HUDEP-2 (cell line): ENCODE measurements around the gene KRTAP10-5.
"Not testable (repeated sequence)": the region's sequence is repeated elsewhere in the genome, so short reads cannot be mapped to it uniquely, and the experiment has no call there.

Source experiments
- DNase-seq, 76 experiments: peaks; one replicate each; lab custom pipeline; 2025; ENCODE audit not compliant: unreplicated experiment in 76 of 76; lab: John Stamatoyannopoulos, UW

The KRTAP10-5 gene

GRCh38 chr21:44572959-44573583 lies 7.3 kb downstream of the KRTAP10-5 start:
- no peak for DNase-seq

- no peak for DNase-seq
Measured at GRCh38 chr21:44571844-44572782, 8.3 kb downstream of the KRTAP10-5 start.

GRCh38 chr21:44571296-44571695 lies 9.1 kb downstream of the KRTAP10-5 start:
- no peak for DNase-seq

- DNase-seq = no peak
Measured at GRCh38 chr21:44569861-44570517, 10.4 kb downstream of the KRTAP10-5 start.

GRCh38 chr21:44568667-44569556 lies 11.5 kb downstream of the KRTAP10-5 start:
- no peak for DNase-seq

GRCh38 chr21:44568261-44568660 lies 12.1 kb downstream of the KRTAP10-5 start:
- no peak for DNase-seq

GRCh38 chr21:44567481-44568171 lies 12.8 kb downstream of the KRTAP10-5 start:
- DNase-seq = no peak

GRCh38 chr21:44566403-44566802 lies 14.0 kb downstream of the KRTAP10-5 start:
- DNase-seq = no peak

GRCh38 chr21:44564886-44565598 lies 15.4 kb downstream of the KRTAP10-5 start:
- DNase-seq = no peak

- no peak for DNase-seq
Measured at GRCh38 chr21:44564099-44564498, 16.3 kb downstream of the KRTAP10-5 start.

GRCh38 chr21:44558695-44559094 lies 21.7 kb downstream of the KRTAP10-5 start, which contains the start of gene KRTAP10-3:
KRTAP10-3 (minus strand) TSS chr21:44558795; CDS start chr21:44558715, 80 bp downstream.
- no peak for DNase-seq

- DNase-seq = not testable (repeated sequence)
Measured at GRCh38 chr21:44558329-44558675, 22.1 kb downstream of the KRTAP10-5 start.

GRCh38 chr21:44557491-44558328 lies 22.7 kb downstream of the KRTAP10-5 start:
- no peak for DNase-seq

- DNase-seq = no peak
Measured at GRCh38 chr21:44556879-44557278, 23.5 kb downstream of the KRTAP10-5 start.

- no peak for DNase-seq
Measured at GRCh38 chr21:44555200-44555875, 25.1 kb downstream of the KRTAP10-5 start.

GRCh38 chr21:44552681-44553080 lies 27.7 kb downstream of the KRTAP10-5 start:
- DNase-seq = no peak

GRCh38 chr21:44552136-44552535 lies 28.3 kb downstream of the KRTAP10-5 start:
- no peak for DNase-seq
